Measurements from ENCODE around the gene MEIS2.

DNA sequence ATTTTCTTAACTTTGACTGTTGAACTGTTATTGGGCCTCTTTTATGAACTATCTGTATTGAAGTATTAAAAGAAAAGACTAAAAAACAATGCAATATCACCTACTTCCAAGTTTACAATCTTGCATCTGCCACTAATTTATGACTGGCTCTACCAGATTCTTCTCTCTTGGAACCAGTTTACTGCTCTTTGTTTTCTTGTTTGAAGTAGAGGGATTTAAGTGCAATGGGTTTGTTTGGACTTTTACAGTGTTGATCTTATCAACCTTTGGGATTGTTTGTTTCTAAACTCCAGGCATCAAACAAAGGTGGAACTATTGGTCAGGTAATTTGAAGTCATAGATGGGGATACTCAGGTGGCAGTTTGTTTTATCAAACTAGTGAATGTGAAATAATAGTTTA lies 43.0 kb upstream of the MEIS2 start:
- TF ChIP-seq SIN3A (IDR thresholded peaks at IDR 0.05; ENCODE audit: borderline replicate concordance, insufficient read depth, low read length): no peak
- no peak for TF ChIP-seq FOXP2 (optimal IDR thresholded peaks at IDR 0.05; ENCODE audit: borderline replicate concordance, extremely low read depth, extremely low read length, insufficient read depth)
